ENCODE measurements around the gene MEGF6. TPM values are rescaled to one million over a fixed set of nuclear protein-coding genes. Genes with fewer than 3 reads are reported as not detected.

MEGF6 gene
- total RNA-seq, 1 donor = 2.2 TPM

GRCh38 chr1:3553166-3553939 is 58.0 kb downstream of the MEGF6 start:
- no peak for TF ChIP-seq CTCF (IDR thresholded peaks at IDR 0.05; ENCODE audit: insufficient read depth, low read depth, low read length)
- DNase-seq (ENCODE audit: low read depth) = peak; percentile 26
- no peak overlapping the region for H3K4me3 ChIP-seq (ENCODE audit: low read depth, low read length)

GRCh38 chr1:3552751-3553150 is 58.6 kb downstream of the MEGF6 start:
- TF ChIP-seq CTCF (IDR thresholded peaks at IDR 0.05; ENCODE audit: insufficient read depth, low read depth, low read length) = no peak

GRCh38 chr1:3552176-3552575 is 59.1 kb downstream of the MEGF6 start:
- no peak for DNase-seq (ENCODE audit: low read depth)
- TF ChIP-seq CTCF (IDR thresholded peaks at IDR 0.05; ENCODE audit: insufficient read depth, low read depth, low read length) = no peak
- no peak overlapping the region for H3K4me3 ChIP-seq (ENCODE audit: low read depth, low read length)

More at GRCh38 chr1:3552751-3553150, 58.6 kb downstream of the MEGF6 start:
- H3K4me3 ChIP-seq (ENCODE audit: low read depth, low read length) = no peak overlapping the region
- DNase-seq (ENCODE audit: low read depth) = no peak

- DNase-seq (ENCODE audit: low read depth) = no peak
- H3K4me3 ChIP-seq (ENCODE audit: low read depth, low read length) = no peak overlapping the region
- TF ChIP-seq CTCF (IDR thresholded peaks at IDR 0.05; ENCODE audit: insufficient read depth, low read depth, low read length) = no peak
Measured at GRCh38 chr1:3551711-3552110, 59.6 kb downstream of the MEGF6 start.

GRCh38 chr1:3551290-3551678 is 60.0 kb downstream of the MEGF6 start:
- H3K4me3 ChIP-seq (ENCODE audit: low read depth, low read length) = no peak overlapping the region
- DNase-seq (ENCODE audit: low read depth) = no peak
- TF ChIP-seq CTCF (IDR thresholded peaks at IDR 0.05; ENCODE audit: insufficient read depth, low read depth, low read length) = no peak

- DNase-seq (ENCODE audit: low read depth) = no peak
- no peak overlapping the region for H3K4me3 ChIP-seq (ENCODE audit: low read depth, low read length)
- no peak for TF ChIP-seq CTCF (IDR thresholded peaks at IDR 0.05; ENCODE audit: insufficient read depth, low read depth, low read length)
Measured at GRCh38 chr1:3550511-3551289, 60.6 kb downstream of the MEGF6 start.
